GM20431 (cell line): Measurements from ENCODE around the gene GALNT5.

ENCODE experiments used
- in situ Hi-C: fragments of 300-500 bp; cut with MseI, MboI; formaldehyde crosslinking; loops from one replicate; pipeline ENCODE4 v1.15.0; 2020; ENCODE audit warnings: low sequenced_read_pairs; ENCODE audit not compliant: unreplicated experiment

GALNT5 gene

GRCh38 chr2:157245846-157246764 lies 11.4 kb upstream of the GALNT5 start:
- in situ Hi-C loops, result no loop called here

- in situ Hi-C loops, result no loop called here
These were observed 10.6 kb upstream of the GALNT5 start for GRCh38 chr2:157246765-157247407.

GRCh38 chr2:157250836-157251235 lies 6.7 kb upstream of the GALNT5 start:
- in situ Hi-C loops, result no loop called here

GRCh38 chr2:157251932-157252331 lies 5.6 kb upstream of the GALNT5 start:
- in situ Hi-C loops, result no loop called here

GRCh38 chr2:157252529-157252928 lies 5.0 kb upstream of the GALNT5 start:
- in situ Hi-C loops, result no loop called here

- in situ Hi-C loops, result no loop called here
These were observed 3.5 kb upstream of the GALNT5 start for GRCh38 chr2:157254041-157254440.

GRCh38 chr2:157255746-157256145 lies 1.8 kb upstream of the GALNT5 start:
- in situ Hi-C loops, result no loop called here

- in situ Hi-C loops, result no loop called here
These were observed 879 bp upstream of the GALNT5 start for GRCh38 chr2:157256626-157257025.

GRCh38 chr2:157258520-157259326 lies 1.2 kb downstream of the GALNT5 start:
- in situ Hi-C loops, result no loop called here

- in situ Hi-C loops, result no loop called here
These were observed 1.9 kb downstream of the GALNT5 start for GRCh38 chr2:157259386-157259785.

- in situ Hi-C loops, result no loop called here
These were observed 2.5 kb downstream of the GALNT5 start for GRCh38 chr2:157259960-157260359.

- in situ Hi-C loops, result no loop called here
These were observed 3.2 kb downstream of the GALNT5 start for GRCh38 chr2:157260533-157261198.

- in situ Hi-C loops, result no loop called here
These were observed 3.8 kb downstream of the GALNT5 start for GRCh38 chr2:157261199-157261782.

GRCh38 chr2:157262248-157262647 lies 4.7 kb downstream of the GALNT5 start:
- in situ Hi-C loops, result no loop called here

- in situ Hi-C loops, result no loop called here
These were observed 6.6 kb downstream of the GALNT5 start for GRCh38 chr2:157264099-157264498.

GRCh38 chr2:157265825-157266224 lies 8.3 kb downstream of the GALNT5 start:
- in situ Hi-C loops, result no loop called here

- in situ Hi-C loops, result no loop called here
These were observed 10.0 kb downstream of the GALNT5 start for GRCh38 chr2:157267476-157267875.

- in situ Hi-C loops, result no loop called here
These were observed 11.6 kb downstream of the GALNT5 start for GRCh38 chr2:157269060-157269459.

- in situ Hi-C loops, result no loop called here
These were observed 12.4 kb downstream of the GALNT5 start for GRCh38 chr2:157269922-157270321.
